Activated naive CD4-positive, alpha-beta T cell (primary cell): ENCODE results near the gene PVALB.
A peak's percentile ranks its signal among the peaks of the same experiment; 100 is the strongest.

Source experiments
- DNase-seq, 4 experiments: peaks; one replicate each; lab custom pipeline; 2025; lab: John Stamatoyannopoulos, UW

The PVALB gene, protein sequence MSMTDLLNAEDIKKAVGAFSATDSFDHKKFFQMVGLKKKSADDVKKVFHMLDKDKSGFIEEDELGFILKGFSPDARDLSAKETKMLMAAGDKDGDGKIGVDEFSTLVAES

DNA sequence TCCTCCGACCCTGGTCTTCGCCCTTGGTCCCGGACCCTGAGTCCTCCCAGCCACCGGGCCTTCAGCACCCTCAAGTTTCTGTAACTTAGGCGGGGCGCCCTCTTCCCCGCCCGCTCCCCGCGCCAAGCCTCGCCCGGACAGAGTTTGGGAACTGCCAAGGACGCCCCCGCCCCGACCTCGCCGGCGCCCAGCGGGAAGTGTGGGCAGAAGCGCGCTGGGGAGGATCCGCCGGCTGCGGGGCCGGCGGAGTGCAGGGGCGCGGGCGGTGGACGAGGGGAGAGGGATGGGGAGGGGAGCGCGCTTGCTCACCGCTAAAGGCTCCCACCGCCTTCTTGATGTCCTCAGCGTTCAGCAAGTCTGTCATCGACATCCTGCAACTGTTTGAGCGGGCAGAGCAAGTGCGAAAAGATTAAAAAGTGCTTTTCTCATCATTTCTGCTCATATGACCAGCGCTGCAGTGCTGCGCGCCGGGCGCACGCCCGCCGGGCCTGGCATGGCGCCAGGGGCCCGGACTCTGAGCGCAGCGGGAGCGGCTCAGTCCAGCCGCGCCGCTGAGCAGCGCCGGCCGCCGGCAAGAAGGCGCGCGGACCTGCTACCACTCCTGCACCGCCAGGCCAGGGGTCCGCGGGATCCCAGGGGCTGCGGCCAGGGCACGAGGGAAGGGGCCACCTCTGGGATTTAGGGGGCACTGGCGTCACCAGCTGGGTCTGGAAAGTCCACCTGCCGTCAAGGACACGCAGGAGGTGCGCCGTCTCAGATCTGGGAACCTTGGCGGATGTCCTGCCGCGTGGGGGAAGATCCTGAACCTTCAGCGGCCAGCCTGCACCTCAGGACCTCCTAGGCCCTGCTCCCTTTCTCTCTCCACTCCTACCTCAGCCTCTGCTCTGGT lies at the start of gene PVALB:
PVALB (minus strand) TSS at position 400 of the 889 bp plus-strand sequence; CDS start at position 370, 30 bp downstream.
- no peak for DNase-seq

DNA sequence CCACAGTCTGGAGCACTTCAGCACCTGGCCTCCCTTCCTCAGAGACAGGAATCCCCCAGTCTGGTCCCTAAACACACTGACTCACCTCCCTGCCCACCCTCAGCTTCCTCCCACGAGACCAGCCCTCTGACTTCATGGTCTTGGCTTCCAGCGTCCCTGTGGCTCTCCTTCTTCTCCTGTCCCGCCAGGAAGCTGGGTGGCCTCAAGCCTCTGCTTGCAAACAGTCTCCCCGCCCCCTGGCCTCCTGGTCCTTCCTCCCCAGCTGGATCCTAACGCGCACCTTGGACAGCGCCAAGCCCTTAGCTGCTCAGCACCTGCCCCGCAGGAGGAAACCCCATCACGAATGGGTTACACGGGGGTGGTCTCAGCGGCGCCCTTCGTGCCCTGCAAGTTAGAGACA lies 48.5 kb upstream of the PVALB start:
- DNase-seq: no peak

DNA sequence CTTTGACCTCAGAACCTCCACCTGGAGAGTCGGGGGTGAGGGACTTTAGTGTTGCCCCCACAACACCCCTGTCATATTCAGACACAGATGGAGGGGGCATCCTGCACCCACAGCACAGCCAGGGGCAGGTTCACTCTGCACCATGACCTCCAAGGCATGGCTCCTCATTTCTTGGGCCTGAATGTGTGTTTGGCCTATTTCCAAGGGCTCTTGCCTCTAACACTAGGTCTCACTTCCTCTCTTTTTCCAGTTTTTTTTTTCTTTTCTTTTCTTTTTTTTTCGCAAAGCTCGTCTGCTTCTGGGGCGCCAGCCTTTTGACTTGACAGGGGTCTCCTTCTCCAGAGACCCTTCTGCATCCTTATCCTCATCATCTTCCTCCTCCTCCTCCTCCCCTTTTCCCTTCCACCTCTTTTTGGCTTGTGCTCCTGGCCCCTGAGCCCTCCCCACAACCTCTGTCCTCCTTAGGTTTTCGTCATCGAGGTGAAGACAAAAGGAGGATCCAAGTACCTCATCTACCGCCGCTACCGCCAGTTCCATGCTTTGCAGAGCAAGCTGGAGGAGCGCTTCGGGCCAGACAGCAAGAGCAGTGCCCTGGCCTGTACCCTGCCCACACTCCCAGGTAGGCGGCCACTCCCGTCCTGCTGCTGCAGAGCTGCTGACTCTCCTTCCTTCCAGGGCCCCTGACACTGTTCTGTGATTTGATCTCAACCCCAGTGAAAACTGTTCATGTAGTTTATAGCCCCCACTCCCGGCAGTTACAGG lies 47.8 kb upstream of the PVALB start:
- DNase-seq: no peak

DNA sequence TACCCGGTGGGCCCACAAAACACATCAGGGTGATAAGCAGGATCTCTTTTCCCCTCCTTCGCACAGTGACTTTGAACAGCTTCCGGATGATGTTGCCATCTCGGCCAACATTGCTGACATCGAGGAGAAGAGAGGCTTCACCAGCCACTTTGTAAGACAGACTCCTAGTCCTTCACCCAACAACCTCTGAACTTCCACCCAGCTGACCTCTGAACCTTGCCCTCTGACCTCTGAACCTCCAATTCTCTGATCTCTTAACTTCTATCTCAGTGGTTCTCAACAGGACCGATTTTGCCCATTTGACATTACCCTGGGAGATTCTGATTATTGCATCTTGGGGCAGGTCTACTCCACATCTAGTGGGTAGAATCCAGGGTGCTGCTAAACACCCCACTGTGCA lies 47.1 kb upstream of the PVALB start:
- DNase-seq: no peak

DNA sequence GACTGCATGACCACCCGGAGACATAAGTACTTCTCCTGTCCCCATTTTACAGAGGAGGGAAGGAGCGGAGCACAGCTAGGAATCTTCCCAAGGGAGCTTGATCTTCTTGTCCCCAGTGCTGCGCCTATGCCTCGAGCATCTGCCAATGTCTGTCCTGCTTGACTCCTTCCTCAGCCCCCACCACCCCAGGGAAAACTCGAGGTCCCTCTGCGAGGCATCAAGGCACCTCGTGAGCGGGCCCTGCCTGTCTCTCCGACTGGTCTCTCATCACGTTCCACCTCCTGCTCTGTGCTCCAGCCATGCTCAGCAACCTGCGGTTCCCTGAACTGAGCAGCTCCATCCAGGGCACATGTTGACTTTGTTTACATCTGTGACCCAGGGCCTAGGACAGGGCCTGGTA lies 46.4 kb upstream of the PVALB start:
- no peak for DNase-seq

DNA sequence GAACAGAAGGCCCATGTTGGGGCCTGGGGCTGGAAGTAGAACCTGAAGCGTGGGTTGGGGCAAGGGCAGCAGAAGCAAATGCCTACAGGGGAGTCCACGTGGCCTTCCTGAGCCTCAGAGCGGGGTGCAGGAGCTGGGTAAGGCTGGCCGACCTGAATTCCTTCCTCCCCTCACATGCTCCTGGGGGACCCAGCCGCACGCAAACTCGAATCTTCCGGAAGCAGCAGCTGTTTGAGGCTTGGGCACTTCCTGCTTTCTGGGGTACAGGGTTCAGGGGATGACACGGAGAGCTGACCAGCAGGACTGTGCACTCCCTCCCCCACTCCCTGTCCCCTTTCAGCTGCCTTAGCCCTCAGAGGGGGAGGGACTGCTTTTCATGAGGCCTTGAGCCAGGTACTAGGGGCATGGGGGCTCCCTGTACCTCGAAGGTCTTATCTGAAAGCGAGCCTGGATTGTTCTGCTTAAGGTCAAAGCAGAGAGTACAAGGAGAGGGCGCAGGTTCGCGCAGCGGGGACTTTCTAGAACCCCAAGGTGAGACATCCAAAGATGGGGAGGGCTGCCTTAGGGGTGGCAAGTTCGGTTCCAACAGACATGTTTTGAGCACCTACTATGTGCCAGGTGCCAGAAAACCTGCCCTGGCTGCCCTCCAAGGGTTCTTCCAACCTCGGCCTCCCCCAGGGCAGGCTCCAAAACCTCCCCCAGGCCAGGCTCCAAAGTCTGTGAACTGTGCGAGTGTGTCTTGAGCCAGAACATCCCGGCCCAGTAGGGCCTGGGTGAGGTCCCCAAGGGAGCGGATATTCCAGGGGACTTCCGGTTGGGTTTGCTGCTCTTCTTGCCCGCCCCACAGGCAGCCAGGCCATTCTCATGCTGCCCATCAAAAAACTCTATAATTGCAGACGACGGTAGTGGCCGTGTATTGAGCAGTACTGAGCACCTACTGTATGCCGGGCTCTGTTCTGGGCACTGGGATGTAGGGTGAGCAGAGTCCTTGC lies 45.7 kb upstream of the PVALB start:
- no peak for DNase-seq

DNA sequence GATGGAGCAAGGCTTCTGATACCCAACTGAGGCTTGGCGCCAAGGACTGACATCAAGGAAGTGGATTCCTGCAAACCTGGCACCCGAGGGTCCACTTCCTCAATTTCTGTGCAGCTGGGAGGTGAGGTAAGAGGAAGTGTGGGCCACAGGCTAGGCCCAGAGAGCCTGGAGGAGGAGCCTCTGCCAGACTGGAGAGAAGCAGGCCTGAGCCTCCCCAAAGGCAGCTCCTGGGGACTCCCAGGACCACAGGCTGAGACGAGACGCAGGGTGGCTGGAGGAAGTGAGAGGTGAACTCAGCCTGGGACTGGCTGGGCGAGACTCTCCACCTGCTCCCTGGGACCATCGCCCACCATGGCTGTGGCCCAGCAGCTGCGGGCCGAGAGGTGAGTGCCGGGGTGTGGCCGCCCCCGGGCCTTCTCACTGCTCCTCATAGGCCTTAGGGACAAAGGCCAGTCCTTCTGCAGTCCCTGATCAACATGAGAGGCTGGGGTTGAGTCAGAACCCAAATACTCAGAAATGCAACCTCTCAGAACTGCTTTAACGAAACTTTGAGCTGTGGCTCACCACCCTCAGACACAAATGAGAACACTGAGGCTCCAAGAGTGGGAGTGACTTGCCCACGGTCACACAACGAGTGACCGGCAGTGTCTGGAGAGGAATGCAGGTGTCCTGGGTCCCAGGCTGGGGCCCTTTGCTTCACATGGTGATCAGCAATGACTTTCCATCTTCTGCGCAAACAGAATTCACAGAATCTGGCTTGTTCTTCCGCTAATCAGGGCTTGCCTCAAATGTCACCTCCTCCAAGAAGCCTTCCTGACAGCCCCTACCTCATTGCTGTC lies 44.2 kb upstream of the PVALB start, which contains the start of gene NCF4:
NCF4 (plus strand) TSS at position 186 of the 839 bp plus-strand sequence; CDS start at position 352, 166 bp downstream.
- no peak for DNase-seq

DNA sequence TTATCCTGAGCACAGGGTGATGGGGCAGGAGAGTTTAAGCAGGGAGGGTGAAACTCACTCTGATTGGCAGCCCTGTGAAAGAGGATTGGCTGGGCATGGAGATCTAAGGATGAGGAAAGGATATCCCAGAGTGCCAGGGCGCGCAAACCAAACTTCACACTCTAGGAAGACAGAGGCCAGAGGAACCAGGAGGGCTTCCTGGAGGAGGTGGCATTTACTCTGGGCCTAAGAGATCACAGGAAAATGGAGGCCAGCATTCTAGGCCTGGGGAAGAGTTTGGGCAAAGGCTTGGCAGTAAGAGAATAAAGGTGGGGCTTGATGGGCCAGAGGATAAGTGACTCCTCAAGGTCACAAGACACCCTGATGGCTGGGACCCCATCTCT lies 43.6 kb upstream of the PVALB start:
- DNase-seq: no peak

DNA sequence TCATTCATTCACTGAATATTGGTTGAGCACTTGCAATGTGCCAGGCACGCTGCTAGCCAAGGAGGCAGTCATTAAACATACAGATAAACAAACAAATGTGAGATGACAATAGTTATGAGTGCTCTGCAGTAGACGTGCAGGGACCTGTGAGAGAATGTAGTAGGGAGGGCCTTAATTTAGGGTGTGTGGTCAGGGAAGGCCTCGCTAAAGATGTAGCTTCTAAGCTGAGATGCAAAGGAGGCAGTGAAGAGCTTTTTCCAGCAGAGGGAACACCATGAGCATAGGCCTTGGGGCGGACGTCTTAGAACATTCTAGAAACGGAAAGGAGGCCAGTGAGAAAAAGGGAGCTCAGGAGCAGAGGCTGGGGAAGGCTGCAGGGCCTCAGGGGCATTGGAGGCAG lies 43.2 kb upstream of the PVALB start:
- no peak for DNase-seq

DNA sequence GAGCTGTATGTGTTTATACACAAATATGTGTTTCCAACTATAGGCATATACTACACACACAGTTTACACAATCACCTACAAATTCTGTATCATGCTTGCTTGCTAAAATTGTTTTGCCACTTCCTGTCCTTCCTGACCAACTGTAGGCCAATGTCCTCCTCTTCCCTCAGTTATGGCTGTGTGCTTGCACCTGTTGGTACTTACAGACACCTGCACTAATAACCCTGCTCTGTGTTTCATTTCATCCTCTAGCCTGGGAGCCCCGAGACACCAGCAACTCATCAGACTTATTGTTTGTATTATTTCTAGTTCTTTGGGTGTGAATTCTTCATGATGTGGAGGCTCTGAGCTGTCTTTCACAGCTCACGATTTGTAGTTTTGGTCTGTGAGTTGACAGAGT lies 42.1 kb upstream of the PVALB start:
- no peak for DNase-seq

DNA sequence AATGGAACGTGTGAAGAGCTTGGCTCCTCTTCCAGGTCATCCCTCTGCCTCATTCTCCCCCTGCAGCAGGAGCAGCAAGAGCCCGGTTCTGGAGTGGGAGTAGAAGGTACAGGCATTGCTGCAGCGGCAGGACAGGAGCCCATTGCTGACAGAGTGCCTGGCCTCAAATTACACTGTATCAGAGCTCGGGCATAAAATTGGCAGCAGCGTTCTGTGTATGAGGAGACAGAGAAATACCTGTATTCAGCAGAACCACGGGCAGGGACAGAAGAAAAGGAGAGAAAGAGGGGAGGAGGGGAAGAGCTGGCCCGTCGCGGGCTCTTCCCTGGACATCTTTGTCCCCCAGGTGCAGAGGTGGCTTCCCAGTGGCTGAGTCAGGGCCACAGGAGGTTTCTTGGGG lies 41.3 kb upstream of the PVALB start:
- DNase-seq: no peak

DNA sequence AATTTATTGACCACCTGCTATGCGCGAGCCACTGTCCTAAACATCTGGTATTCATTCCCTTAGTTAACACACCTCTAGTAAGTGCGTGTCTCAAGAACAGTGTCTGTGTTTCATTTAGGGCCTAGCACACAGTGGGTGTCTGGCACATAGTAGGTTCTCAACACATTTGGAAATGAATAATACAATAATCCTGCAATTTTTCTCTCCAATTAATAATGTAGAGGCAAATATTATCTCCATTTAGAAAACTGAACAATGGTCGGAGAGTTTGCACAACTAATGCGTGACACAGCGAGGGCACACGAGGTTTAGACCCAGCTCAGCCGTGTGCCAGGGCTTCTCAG lies 39.9 kb upstream of the PVALB start:
- no peak for DNase-seq

DNA sequence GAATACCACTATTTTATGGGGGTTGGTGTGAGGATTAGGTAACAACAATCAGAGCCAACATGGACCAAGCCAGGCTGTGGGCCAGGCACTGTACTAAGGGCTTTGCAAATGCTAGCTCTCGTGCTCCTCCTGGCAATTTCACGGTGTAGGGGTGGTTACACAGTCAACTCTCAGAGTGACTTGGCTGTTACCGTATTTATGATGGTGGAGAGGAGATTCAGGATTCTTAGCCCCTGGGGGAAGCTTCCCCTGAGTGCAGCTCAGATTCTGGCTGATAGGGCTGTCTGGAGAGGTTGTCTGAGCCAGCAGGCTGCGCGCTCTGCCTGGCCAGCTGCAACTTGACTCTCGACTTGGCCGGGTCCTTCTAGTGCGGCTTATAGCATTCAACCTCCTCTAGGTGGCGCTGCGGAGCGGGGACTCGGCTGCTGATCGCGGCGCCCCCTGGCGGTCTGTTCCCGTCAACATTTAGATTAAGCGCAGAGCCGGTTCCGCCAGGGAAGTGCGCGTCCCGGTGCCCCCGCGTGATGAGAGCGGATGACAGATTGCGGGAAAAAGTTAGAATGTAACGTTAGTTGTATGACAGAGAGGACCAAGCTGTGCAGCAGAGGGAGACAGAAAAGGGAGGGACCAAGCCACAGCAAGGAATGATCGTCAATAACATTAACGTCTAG lies 39.4 kb upstream of the PVALB start:
- DNase-seq: peak; percentile 94 to 98 (median 94)

DNA sequence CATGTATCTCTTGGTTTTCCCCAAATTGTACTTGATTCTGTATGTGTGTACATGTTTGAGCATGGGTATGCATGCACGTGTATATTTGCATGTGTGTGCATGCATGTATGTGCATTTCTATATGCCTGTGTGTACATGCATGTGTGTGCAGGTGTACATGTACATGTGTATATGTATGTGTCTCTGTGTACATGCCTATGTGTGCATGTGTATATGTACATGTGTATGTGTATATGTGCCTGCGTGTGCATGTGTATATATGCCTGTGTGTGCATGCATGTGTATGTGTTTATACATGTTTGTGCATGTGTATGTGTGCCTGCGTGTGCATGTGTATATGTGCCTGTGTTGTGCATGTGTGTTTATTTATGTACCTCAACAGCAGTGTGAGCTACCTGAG lies 38.6 kb upstream of the PVALB start:
- DNase-seq: no peak

DNA sequence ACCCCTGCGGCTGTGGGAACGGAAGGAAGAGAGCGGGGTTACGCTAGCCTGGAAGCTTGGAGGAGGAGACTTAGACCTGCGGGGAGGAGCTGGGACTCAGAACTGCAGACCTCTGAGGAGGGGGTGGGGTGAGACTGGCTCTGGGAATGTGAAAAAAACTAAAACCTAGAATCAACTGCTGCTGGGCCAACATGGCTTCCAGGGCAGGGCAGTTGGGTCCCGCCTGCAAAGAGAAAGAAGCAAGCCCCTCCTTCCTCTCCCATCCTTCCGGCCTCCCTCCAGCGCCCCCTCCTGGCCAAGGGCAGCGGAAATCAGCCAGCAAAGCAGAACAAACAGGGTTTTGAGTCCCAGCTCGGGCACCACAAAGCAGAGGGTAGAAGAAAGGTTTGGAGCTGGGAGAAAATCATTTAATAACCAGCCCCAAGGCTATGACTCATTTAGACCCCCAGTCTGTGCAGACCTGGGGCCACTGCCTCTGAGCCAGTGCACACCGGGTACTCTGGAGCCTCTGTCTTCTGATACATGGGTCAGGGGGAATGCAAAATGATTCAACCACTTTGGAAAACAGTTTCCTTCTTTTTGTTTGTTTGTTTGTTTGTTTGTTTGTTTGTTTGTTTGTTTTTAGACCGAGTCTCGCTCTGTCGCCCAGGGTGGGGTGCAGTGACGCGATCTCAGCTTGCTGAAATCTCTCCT lies 36.7 kb upstream of the PVALB start:
- DNase-seq: peak; percentile 79 to 85 (median 82)

DNA sequence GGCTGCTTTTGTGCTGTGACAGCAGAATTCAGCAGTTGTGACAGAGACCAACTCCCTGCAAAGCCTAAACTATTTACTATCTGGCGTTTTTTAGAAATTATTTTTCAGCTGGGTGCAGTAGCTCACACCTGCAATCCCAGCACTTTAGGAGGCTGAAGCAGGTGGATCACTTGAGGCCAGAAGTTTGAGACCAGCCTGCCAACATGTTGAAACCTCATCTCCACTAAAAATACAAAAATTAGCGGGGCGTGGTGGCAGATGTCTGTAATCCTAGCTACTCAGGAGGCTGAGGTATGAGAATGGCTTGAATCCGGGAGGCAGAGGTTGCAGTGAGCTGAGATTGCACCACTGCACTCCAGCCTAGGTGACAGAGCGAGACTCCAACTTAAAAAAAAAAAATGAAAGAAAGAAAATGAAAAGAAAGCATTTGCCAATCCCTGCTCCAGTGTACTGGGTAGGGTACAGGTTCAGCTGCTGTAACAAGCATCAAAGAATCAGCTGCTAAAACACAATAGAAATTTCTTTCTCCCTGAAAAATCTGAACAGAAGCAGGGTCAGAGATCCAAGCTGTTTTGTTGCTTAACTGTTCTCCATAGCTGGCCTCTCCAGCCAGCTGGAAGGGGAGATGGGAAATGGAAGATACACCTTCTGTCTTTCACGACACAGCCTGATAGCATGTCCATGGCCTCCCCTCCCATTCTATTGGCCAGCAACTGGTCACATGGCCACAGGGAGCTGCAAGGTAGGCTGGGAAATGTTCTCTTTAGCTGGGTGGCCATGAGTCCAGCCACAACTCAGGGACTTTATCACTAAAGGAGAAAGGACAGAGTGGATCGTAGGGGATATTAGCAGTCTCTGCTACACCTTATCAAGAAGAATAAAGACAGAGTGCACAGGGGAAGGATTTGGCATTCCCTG lies 35.5 kb upstream of the PVALB start:
- DNase-seq: no peak

DNA sequence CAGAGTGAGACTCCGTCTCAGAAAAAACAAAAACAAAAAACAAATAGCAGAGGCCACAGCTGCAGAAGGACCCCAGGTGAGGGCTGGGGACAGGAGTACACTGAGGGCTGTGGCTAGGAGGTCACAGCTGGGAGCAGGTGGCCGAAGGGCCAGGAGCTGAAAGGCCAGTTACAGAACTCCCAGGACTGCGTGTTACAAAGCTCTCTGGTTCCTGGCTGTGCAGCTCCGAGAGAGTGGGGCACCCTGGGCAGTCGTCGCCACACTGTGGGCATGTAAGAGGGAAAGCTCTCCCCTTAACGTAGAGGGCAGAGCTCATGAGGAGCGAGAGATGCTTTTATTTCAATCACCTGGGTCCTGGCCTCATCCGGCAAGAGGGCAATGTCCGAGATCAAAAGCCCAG lies 33.8 kb upstream of the PVALB start:
- no peak for DNase-seq

DNA sequence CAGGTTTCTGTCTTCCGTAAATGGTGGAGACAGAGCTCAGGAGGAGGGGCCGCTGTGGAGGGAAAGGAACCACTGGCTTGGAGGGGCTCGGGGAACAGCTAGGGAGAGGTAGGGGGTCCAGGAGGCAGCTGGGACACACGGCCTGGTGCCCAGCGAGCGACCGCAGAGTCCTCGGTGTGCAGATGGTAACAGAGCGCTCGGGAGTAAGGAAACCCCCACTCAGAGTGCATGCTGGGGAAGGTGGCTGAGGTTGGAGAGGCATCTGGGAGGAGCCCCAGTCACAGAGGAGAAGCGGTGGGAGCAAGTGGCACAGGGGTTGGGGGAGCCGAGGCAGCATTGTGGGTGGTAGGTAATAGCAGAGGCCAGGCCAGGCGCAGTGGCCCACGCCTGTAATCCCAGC lies 33.2 kb upstream of the PVALB start:
- DNase-seq: no peak

DNA sequence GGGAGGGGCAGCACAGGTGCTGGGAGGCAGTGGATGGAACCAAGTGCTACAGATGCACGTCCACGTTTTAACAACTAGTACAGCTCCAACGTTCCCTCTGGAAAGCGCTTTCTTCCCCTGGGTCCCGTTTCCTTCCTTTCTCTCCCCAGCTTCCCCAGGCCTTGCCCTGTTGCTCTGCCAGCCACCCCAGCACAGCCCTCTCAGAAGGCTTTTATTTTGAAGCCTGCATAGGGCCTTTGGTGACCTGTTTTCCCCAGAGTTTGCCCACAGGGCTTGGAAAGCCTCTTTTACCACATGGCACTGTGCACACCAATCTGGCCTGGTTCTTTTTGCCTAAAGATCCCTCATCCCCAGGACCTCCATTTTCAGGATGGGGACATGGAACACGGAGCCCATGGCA lies 30.1 kb upstream of the PVALB start:
- DNase-seq: no peak
